Measurements from ENCODE around the gene THEM4. TPM values are rescaled to one million over a fixed set of nuclear protein-coding genes. Genes with fewer than 3 reads are reported as not detected.

The THEM4 gene
- total and polyA plus RNA-seq, 2 donors (not counting 1 experiment from before 2014, with no cell fraction given), result 15.0 to 16.1 TPM

GRCh38 chr1:151944857-151945575 is 35.7 kb upstream of the THEM4 start:
- ATAC-seq (ENCODE audit: low read depth) (no peak), DNase-seq (peak; percentile 21)
- no peaks in the 10 kb centered on the region for H3K9me3 Mint-ChIP-seq (ENCODE audit: insufficient read depth)
- WGBS (ENCODE audit: insufficient coverage), result 89% methylated on average over 2 of the region's 3 CpGs
- TF ChIP-seq CTCF (IDR thresholded peaks at IDR 0.05) (no peak), EZH2 (IDR thresholded peaks at IDR 0.05; ENCODE audit: borderline replicate concordance, insufficient read depth, low read depth, low read length, poor library complexity, severe bottlenecking) (no peak)
- peak overlapping the region; percentile 93 for H3K27ac Mint-ChIP-seq
- peaks cover 43% of the 10 kb centered on the region for H3K4me1 Mint-ChIP-seq
- CTCF ChIA-PET, result interaction anchor here (0.8 to 3.9 kb wide), 4 partner anchors 10 to 56 kb away, joined by 4 to 29 read pairs (median 8); partner anchors contain the start of gene THEM4
- H3K36me3 ChIP-seq (replicated peaks in 1 of 2; ENCODE audit: control extremely low read depth in 1 of 2, control insufficient read depth in 1 of 2, extremely low read depth in 1 of 2, insufficient read depth in 2 of 2, low read length in 1 of 2), result no peaks in the 10 kb centered on the region
- no peaks in the 10 kb centered on the region for H3K27me3 ChIP-seq (replicated peaks in 1 of 4; ENCODE audit: control extremely low read depth in 1 of 4, control insufficient read depth in 3 of 4, insufficient read depth in 4 of 4, low read length in 3 of 4)
- H3K4me3 ChIP-seq (ENCODE audit: control extremely low read depth in 1 of 5, extremely low read depth in 1 of 5, insufficient read depth in 1 of 5, low read depth in 2 of 5, low read length in 4 of 5), result no peak overlapping the region
- intact Hi-C loops (cut with micrococcal nuclease), result loop anchor here (1.0 kb wide), 1 partner anchor 36 kb away; the partner anchor contains the start of gene THEM4
- POLR2A ChIA-PET, result no interaction called here
- H3K4me1 ChIP-seq (ENCODE audit: control insufficient read depth in 2 of 2, insufficient read depth in 2 of 2, low read length in 2 of 2), result peaks cover 31 to 39% of the 10 kb centered on the region in 2 donors
- H2AFZ ChIP-seq (ENCODE audit: insufficient read depth, low read depth, low read length, poor library complexity, severe bottlenecking), result no peak overlapping the region
- peak overlapping the region; percentile 7 for H3K9ac ChIP-seq (ENCODE audit: low read length)
- no peaks in the 10 kb centered on the region for H3K9me3 ChIP-seq (ENCODE audit: control extremely low read depth in 1 of 3, control insufficient read depth in 2 of 3, insufficient read depth in 1 of 3, low read length in 2 of 3)
- no peaks in the 10 kb centered on the region for H4K20me1 ChIP-seq (ENCODE audit: control insufficient read depth, insufficient read depth, low read length, poor library complexity, severe bottlenecking)
- H3K27ac ChIP-seq (ENCODE audit: low read length in 2 of 2), result peak overlapping the region; percentile 84 to 88
- H3K4me2 ChIP-seq (replicated peaks; ENCODE audit: low read depth, low read length, poor library complexity, severe bottlenecking), result peak overlapping the region; percentile 45
- H3K79me2 ChIP-seq (ENCODE audit: control insufficient read depth, insufficient read depth, low read length), result no peaks in the 10 kb centered on the region
- peak overlapping the region; percentile 9 for H3K4me3 Mint-ChIP-seq
- H3K27me3 Mint-ChIP-seq, result peaks cover 4% of the 10 kb centered on the region

All from B cell (primary cell).